GM18499 (cell line): Measurements from ENCODE around the gene TUBGCP6.

Experiments used
- ATAC-seq: cut with Tn5 transposase; IDR thresholded peaks from one replicate; pipeline ENCODE4 v1.9.1; 2021; ENCODE audit warnings: moderate number of reproducible peaks; ENCODE audit not compliant: insufficient read depth, unreplicated experiment

Gene TUBGCP6

DNA sequence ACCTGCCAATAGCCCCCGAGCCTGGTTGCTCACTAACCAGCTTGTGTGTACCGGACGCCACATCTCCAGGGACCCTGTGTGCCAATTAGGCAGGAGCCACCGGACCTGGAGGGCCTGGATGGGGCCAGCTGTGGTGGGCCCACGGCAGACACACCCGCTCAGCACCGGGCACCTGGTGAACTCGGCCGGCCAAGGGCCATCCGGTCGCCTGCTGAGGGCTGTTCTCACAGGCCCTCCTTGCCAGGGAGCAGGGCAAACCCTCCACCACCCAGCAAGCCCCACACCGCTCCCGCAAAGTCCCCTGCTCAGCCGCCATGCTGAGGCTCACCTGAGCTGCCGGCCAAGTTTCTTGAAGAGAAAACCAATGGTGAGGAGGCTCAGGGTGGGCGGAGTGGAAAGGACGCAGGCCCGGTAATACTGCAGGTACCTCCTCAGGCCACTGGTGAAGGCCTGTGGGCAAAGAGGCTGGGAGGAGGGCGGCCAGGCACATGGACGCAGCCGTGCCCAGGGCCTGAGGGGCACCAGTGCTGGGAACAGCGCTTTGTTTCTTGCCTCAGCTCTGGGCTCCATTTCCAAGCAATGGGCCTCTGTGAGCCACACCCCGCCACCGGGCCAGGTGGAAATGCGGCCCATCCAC lies 17.1 kb downstream of the TUBGCP6 start:
- no peak for ATAC-seq

DNA sequence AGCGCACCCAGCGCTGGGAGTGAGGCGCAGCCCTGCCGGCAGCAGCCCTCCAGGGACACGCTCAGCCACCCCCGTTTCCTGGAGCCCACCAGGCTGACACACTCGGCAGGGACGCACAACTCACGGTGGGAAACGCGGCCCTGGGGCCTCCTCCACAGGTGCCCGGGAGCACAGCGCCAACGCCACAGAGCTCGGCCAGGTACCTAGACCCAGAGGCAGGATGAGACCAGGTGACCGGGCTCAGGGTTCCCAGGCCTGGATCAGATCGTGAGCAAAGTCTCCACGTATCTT lies 18.0 kb downstream of the TUBGCP6 start:
- no peak for ATAC-seq

DNA sequence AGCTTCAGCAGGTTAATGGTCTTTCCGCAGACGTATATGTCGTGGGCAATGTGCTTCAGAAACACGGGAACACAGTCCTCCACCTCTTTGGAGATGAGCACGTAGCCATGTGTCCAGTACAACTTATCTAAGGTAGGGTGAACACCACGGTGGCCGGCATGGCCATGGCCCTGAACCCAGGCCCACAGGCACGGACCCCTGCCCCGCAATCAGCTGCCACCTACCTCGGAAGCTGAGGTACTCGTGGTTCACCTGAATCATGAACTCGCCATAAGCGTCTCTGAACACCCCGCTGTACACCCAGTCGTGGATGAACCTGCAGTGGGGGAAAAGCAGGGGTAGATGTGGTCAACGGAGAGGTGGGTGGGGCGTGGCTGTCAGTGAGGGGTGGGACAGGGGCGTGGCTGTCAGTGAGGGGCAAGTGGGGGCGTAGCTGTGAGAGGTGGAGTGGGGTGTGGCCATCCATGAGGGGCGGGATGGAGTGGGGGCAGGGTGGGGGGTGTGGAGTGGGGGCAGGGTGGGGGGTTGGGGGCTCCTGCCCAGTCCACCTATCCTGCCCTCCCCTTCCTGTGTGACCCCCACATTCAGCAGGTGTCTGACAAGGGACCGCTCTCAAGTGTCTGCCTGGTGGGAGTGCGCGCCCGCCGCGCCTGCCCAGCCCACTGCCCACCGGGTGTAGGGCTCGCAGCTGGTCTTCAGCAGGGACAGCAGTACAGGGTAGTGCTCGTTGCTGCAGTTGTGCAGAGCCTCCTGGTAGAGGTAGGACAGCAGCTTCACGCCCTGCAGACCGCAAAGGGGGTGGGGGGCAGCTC lies 18.6 kb downstream of the TUBGCP6 start:
- no peak for ATAC-seq

DNA sequence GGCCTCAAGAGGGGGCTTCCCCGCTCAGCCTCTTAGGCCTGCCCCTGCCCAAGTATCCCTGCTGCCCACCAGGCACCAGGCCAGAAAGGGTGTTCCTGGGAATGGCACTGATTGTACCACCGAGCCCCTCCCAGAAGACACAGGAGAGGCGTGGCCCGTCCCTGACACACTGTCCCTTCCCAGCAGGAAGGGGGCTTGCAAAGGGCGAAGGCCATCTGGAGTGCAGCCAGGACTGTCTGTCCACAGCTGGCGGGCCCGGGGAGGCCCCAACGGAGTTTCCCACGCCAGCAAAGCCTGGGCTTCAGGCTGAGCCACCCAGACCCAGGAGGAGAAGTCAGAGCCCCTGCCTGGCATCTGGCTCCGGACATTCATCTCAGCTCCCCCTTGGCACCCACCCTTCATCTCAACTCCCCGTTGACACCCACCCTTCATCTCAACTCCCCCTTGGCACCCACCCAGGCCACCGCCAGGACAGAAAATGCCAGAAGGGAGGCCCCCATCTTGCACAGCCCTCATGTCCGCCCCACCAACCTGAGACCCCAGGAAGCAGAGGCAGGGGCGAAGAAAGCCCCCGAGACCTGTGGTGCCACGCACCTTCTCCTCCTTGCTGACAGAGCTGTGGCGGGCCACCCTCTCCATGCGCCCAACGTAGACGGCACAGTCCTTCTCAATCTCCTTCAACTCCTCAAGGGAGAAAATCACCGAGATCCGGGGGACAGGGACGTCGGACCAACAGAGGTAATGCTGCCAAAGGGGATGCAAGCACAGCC lies 19.4 kb downstream of the TUBGCP6 start:
- ATAC-seq = no peak

DNA sequence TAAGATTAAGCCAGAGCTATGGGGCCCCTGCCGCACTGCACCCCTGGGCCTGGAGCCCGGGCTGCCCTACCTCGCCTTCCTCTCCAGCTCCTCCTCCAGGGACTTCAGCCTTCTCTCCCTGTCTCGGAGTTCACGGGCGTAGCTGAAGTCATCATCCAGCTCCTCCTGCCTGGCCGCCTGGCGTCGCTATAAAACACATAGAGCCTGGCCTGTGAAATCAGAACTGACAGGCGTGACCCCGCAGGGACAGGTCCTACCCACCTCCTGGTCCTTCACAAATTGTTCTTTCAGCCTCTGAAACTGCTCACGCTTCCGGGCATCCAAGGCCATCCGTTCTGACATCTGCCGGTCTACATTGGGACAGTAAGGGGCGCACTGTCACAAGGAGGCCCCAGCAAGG lies 20.8 kb downstream of the TUBGCP6 start:
- no peak for ATAC-seq

GRCh38 chr22:50222508-50222907 lies 22.3 kb downstream of the TUBGCP6 start:
- no peak for ATAC-seq

DNA sequence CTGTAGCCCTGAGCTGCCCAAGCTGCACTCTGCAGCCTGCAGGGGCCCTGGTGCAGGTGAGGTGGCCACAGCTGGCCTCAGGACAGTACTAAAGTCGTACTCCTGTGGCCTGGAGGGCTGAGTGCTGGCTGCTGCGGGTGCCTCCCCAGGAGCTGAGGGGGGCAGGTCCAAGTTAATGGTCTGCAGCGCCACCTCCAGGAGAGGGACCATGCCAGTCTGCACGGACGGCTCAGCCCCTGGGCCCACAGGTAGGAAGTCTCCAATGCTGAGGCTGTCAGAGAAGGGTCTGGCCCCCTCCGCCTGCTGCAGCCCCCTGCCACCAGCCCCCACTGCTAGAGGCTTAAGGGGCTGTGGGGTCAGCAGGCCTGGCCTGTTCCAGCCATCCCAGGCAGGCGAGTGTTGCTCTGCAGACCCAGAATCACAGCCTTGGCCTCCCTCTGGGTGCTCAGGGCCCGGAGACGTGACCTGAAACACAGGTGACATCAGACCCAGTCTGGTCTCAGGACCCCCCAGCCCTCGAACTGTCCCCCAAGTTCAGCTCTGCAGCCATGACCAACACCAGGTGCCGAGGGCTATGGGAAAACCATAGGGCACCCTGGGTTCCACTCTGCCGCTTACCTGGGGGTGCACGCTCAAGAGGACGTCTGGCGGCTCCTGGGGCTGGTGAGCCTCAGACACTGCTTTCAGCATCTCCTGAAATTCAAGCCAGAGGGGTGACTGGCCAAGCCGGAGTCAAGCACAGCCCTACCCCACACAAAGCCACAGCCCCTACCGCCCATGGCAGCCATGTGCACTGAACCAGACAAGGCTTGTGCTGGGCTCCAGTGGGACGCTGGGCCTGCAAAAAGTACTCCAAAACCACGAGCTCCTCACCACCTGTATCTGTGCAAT lies 23.2 kb downstream of the TUBGCP6 start:
- no peak for ATAC-seq

DNA sequence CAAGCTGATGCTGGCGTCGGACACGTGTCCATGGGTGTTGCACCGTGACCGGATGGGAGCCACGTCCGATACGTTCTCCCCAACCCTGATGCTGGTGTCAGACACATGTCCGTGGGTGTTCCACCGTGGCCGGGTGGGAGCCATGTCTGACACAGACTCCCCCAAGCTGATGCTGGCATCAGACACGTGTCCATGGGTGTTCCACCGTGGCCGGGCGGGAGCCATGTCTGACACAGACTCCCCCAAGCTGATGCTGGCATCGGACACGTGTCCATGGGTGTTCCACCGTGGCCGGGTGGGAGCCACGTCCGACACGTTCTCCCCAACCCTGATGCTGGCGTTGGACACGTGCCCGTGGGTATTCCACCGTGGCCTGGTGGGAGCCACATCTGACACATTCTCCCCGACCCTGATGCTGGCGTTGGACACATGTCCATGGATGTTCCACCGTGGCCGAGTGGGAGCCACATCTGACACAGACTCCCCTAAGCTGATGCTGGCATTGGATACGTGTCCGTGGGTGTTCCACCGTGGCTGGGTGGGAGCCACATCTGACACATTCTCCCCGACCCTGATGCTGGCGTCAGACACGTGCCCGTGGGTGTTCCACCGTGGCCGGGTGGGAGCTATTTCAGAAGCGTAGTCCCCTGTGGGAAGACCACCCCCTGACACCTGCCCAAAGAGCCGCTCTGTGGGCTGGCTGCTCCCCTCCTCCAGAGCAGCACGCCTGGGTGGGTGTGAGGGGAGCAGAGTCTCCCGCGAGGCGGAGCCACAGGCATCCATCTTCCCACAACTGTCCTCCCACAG lies 24.0 kb downstream of the TUBGCP6 start:
- no peak for ATAC-seq

DNA sequence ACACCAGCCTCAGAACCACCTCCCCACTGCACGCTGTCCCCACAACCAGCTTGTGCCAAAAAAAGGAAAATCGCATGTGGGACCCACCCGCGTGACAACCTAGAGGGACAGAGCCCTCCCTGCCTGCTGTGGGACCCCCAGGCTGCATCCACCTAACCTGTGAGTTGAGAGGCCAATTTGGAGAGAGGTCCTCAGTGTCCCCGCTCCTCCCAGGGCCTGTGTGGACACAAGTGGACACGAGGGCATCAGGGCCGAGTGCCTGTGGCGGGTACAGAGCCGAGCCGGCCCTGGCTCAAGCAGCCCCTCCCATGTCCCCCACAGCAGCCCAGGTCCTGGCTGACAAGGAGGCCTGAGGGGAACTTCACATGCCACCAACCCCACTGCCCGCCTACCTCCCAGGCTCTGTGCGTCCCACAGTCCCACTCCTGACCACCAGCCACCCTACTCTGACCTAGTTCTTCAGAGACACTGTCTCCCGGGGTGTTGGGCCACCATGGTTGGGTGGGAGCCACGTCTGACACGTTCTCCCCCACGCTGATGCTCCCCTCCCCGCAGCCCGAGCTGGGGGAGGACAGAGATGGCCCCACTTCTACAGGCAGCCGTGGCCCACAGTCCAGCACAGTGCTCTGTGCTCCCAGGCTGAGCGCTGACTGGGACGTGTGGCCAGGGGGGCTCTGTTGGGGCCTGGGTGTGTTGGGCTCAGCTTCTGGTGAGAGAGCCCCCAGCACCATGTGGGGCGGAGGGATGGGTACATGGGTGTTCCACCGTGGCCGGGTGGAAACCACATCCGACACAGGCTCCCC lies 24.8 kb downstream of the TUBGCP6 start:
- no peak for ATAC-seq

DNA sequence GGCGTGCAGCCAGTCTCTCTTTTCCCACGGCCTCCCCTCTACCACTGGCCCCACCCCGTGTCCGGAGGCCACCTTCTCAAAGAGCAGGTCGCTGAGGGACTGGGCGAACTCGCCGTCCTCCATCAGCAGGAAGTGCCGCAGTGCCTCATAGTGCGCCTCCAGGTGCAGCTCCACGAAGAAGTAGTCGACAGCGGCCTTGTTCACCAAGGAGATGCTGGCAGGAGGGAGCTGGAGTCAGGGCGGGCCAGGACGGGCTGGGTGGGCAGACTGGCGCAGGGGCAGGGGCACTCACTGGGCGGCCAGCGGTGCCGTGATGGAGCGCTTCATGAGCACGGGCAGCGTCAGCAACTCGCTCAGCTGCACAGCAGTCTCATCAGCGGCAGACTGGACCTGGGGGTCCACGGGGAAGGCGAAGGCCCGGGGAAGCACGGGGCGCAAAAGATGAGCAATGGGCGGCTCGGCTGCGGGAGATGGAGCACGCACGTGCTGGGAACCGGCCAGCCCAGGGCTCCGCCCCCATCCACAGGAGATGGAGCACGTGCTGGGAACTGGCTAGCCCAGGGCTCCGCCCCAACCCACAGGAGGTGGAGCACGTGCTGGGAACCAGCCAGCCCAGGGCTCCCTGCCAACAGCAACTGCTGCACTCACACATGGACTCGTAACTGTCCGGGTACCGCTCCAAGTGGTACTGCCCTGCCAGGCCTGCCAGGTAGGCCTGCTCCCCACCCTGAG lies 25.7 kb downstream of the TUBGCP6 start:
- ATAC-seq = no peak

DNA sequence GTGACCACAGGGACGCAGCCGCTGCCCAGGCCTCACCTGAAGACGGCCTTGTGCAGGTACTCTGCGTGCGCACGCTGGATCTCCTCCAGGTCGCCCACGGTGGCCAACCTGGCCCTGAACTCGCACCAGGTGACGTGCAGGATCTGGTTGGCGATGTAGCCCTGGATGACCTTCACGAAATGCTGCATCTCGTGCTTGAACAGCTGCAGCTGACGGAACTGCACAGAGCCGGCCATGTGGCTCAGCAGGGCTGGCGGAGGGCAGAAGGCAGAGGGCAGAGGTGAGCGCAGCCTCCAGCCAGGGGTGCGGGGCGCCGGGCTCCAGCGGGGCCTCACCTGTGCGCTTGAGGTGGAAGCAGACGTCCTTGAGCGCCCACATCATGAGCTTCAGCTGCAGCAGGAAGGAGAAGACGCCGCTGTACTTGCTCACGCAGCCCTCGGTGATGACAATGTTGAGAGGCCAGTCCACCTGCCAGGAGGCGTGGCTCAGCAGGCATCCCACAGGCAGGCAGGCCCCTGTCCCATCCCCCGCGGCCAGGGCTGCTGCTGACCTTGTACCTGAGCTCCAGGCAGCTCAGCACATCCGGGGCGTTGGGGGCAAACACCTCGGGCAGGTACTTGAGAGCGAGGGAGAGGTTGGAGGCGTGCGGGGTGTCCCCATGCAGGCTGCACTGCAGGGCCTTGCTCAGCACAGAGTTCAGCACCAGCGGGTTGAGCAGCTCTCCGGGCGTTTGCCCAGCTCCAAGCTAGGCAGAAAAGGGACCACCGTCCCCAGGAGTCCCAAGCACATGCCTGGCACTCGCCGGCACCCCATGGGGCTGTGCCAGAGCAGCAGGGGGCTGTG lies 26.4 kb downstream of the TUBGCP6 start:
- no peak for ATAC-seq

DNA sequence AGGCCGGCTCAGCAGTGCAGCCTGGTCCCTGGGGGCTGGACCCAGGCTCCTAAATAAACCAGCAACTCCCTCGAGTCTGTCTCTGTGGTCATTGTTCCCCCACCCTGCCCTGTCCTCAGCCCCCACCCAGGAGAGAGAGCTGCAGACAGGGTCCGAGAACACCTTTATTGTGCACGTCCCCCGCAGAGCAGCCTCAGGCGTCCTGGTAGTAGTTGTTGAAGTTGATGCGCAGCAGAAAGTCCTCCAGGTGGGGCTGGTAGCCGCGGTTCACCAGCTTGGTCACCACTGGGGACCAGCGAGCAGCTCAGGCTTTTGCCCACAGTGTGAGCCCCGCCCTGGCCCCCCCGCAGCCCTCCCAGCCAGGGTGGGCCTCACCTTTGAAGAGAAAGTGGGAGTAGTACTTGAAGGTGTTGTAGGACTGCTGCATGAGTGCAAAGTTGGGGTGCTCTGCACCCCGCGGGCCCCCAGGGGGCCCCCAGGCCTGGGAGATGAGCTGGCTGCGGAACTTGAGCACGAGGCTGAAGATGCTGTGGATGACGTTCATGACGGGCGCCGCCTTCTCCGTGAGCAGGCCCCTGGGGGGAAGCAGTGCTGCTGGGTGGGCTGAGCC lies 27.2 kb downstream of the TUBGCP6 start:
- ATAC-seq = no peak

DNA sequence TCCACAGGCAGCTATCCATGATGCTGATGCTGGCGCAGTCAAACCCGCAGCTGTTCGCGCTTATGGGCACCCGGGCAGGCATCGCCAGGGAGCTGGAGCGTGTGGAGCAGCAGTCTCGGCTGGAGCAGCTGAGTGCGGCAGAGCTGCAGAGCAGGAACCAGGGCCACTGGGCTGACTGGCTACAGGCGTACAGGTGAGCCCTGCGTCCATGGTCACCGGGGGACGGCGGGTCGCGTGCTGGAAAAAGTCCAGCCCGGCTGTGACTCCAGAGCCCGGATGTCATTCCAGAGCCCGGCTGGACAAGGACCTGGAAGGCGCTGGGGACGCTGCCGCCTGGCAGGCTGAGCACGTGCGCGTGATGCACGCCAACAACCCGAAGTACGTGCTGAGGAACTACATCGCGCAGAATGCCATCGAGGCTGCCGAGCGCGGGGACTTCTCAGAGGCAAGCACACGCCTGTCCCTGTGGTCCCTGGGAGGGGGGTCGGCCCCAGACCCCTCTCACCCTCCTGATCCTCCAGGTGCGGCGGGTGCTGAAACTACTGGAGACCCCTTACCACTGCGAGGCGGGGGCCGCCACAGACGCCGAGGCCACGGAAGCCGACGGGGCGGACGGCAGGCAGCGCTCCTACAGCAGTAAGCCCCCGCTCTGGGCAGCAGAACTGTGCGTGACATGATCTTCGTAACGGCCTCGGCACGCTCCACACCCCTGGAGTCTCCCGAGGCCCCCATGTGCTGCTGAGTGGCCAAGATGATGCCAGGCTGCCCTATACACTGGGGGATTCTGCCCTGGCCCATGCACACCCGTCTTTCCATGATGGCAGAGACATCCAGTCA lies 27.9 kb downstream of the TUBGCP6 start:
- ATAC-seq = no peak

- no peak for ATAC-seq
Observed at GRCh38 chr22:50216055-50216683, 28.7 kb downstream of the TUBGCP6 start.

- no peak for ATAC-seq
Observed at GRCh38 chr22:50215297-50216054, 29.3 kb downstream of the TUBGCP6 start.
